HepG2 (cell line): ENCODE measurements around the gene NHERF2. TPM values are rescaled to one million over a fixed set of nuclear protein-coding genes. Genes with fewer than 3 reads are reported as not detected.

ENCODE experiments used
- AGO2 ChIP-seq: fragments of 200-400 bp; formaldehyde crosslinking; optimal IDR thresholded peaks from 2 replicates; pipeline ENCODE3; 2017; ENCODE audit warnings: mild to moderate bottlenecking, low read depth, low read length, moderate library complexity
- FOXO1 ChIP-seq: sonication (generic); formaldehyde crosslinking; IDR thresholded peaks from 2 replicates; pipeline ENCODE4 v1.4.0; 2020; ENCODE audit warnings: missing genetic modification reagents
- GLMP ChIP-seq: sonication (generic); formaldehyde crosslinking; IDR thresholded peaks from 2 replicates; pipeline ENCODE4 v1.9.0; 2021; ENCODE audit warnings: missing genetic modification reagents, mild to moderate bottlenecking, borderline replicate concordance
- GPBP1L1 ChIP-seq: sonication (generic); formaldehyde crosslinking; IDR thresholded peaks from 2 replicates; pipeline ENCODE4 v1.5.0; 2020; ENCODE audit warnings: mild to moderate bottlenecking, missing genetic modification reagents
- GRHL1 ChIP-seq: sonication (generic); formaldehyde crosslinking; conservative IDR thresholded peaks from 2 replicates; pipeline ENCODE4 v1.8.0; 2022; ENCODE audit warnings: missing genetic modification reagents
- HNF4A ChIP-seq: sonication (generic); formaldehyde crosslinking; IDR thresholded peaks from 2 replicates; pipeline ENCODE4 v1.4.0; 2020; ENCODE audit warnings: missing genetic modification reagents
- MLX ChIP-seq: IDR thresholded peaks from 2 replicates; pipeline ENCODE4 v1.6.1; 2016
- NFIC ChIP-seq: IDR thresholded peaks from 2 replicates; pipeline ENCODE4 v1.6.1; 2012; ENCODE audit warnings: mild to moderate bottlenecking, low read length, inconsistent platforms
- PBX2 ChIP-seq: IDR thresholded peaks from 2 replicates; pipeline ENCODE4 v1.6.1; 2016; ENCODE audit warnings: control low read depth
- RERE ChIP-seq: IDR thresholded peaks from 2 replicates; pipeline ENCODE4 v1.6.1; 2016; ENCODE audit warnings: low read depth, missing genetic modification reagents, missing compliant biosample characterization
- SP2 ChIP-seq: sonication (generic); formaldehyde crosslinking; IDR thresholded peaks from 2 replicates; pipeline ENCODE4 v1.5.1; 2020; ENCODE audit warnings: mild to moderate bottlenecking, missing genetic modification reagents
- SRSF9 ChIP-seq: fragments of 200-400 bp; formaldehyde crosslinking; IDR thresholded peaks from 2 replicates; pipeline ENCODE4 v1.6.1; 2018; ENCODE audit warnings: borderline replicate concordance, mild to moderate bottlenecking, low read depth, low read length; ENCODE audit not compliant: insufficient read depth, poor library complexity, severe bottlenecking
- ZBTB7A ChIP-seq: sonication (generic); formaldehyde crosslinking; IDR thresholded peaks from 2 replicates; pipeline ENCODE4 v1.8.0; 2022; ENCODE audit warnings: mild to moderate bottlenecking, missing genetic modification reagents
- ZNF274 ChIP-seq: sonication (generic); formaldehyde crosslinking; IDR thresholded peaks from 2 replicates; pipeline ENCODE4 v1.5.1; 2020; ENCODE audit warnings: mild to moderate bottlenecking, missing genetic modification reagents
- ZNF296 ChIP-seq: sonication (generic); formaldehyde crosslinking; conservative IDR thresholded peaks from 2 replicates; pipeline ENCODE4 v1.5.0; 2020; ENCODE audit warnings: mild to moderate bottlenecking, missing genetic modification reagents
- ZNF557 ChIP-seq: sonication (generic); formaldehyde crosslinking; IDR thresholded peaks from 2 replicates; pipeline ENCODE4 v1.4.0; 2020; ENCODE audit warnings: missing genetic modification reagents
- ZNF562 ChIP-seq: sonication (generic); formaldehyde crosslinking; IDR thresholded peaks from 2 replicates; pipeline ENCODE4 v1.8.0; 2022; ENCODE audit warnings: missing genetic modification reagents, borderline replicate concordance
- ZNF619 ChIP-seq: sonication (generic); formaldehyde crosslinking; IDR thresholded peaks from 2 replicates; pipeline ENCODE4 v1.4.0; 2020; ENCODE audit warnings: mild to moderate bottlenecking, missing genetic modification reagents
- ZNF792 ChIP-seq: IDR thresholded peaks from 2 replicates; pipeline ENCODE4 v1.6.1; 2016
- polyA plus RNA-seq, 8 experiments: library from polyadenylated mRNA; depleted of rRNA in 3 of 8; stranded (reverse) in 7 of 8; unstranded in 1 of 8; fragments of >200 nt; fragmentation: Illumina TruSeq in 4 of 8; extraction: Trizol in 4 of 8; gene quantifications; 2 replicates each; pipeline versions ENCODE4 v1.2.1 to v1.2.3, GENCODE V29; 2011 to 2016; ENCODE audit warnings: low read depth in 4 of 8, missing spikeins in 1 of 8, mixed read lengths in 1 of 8; ENCODE audit not compliant: insufficient read depth in 1 of 8
- total RNA-seq, 5 experiments: library from RNA; depleted of rRNA; stranded (reverse); fragments of >200 nt; fragmentation: Illumina TruSeq; extraction: Trizol; gene quantifications; 2 replicates each; pipeline ENCODE4 v1.2.3, GENCODE V29; 2016; ENCODE audit warnings: low read depth in 1 of 5

The NHERF2 gene
- total and polyA plus RNA-seq, 2 of the 13 experiments (the other 11 are each of a cell fraction or from before 2014, with no cell fraction given): 23.7 to 39.3 TPM

- TF ChIP-seq ZNF792 (CRISPR knock-in tag) (0 out of 2 replicates have a peak, but pooled peaks have one; percentile 36), GPBP1L1 (CRISPR knock-in tag) (no peak), ZNF562 (CRISPR knock-in tag) (no peak), GRHL1 (CRISPR knock-in tag) (no peak), SP2 (CRISPR knock-in tag) (peak; percentile 80), GLMP (CRISPR knock-in tag) (no peak), ZBTB7A (CRISPR knock-in tag) (no peak), HNF4A (CRISPR knock-in tag) (no peak), PBX2 (CRISPR knock-in tag) (no peak), NFIC (no peak), RERE (CRISPR knock-in tag) (no peak), SRSF9 (no peak), MLX (peak; percentile 6; the same call in 1 of the 2 replicates), ZNF557 (CRISPR knock-in tag) (no peak), FOXO1 (no peak), AGO2 (no peak), ZNF274 (CRISPR knock-in tag) (peak; percentile 81), ZNF296 (no peak), ZNF619 (CRISPR knock-in tag) (no peak)
Measured at GRCh38 chr16:2009791-2010510, 16.8 kb upstream of the NHERF2 start, which contains the start of gene ZNF598 (continued).
